Keratinocyte (primary cell): ENCODE measurements around the gene STK32C.

ENCODE experiments used
- EZH2 ChIP-seq: IDR thresholded peaks from one replicate; pipeline ENCODE4 v1.6.1; 2012; ENCODE audit warnings: inconsistent platforms, mild to moderate bottlenecking, low read length, moderate library complexity
- TF ChIP-seq, protein P1 (sequence below), 3 experiments: IDR thresholded peaks in 1 of 3; conservative IDR thresholded peaks in 1 of 3; optimal IDR thresholded peaks in 1 of 3; 2 replicates in 2 of 3; 3 replicates in 1 of 3; pipeline versions ENCODE3 to v1.5.1; 2011; ENCODE audit warnings: low read length in 3 of 3, mild to moderate bottlenecking in 3 of 3, moderate library complexity in 2 of 3, control low read depth in 1 of 3, inconsistent platforms in 1 of 3; ENCODE audit not compliant: insufficient read depth in 2 of 3; ENCODE audit errors: extremely low read depth in 1 of 3

- TF ChIP-seq, protein P1, sequence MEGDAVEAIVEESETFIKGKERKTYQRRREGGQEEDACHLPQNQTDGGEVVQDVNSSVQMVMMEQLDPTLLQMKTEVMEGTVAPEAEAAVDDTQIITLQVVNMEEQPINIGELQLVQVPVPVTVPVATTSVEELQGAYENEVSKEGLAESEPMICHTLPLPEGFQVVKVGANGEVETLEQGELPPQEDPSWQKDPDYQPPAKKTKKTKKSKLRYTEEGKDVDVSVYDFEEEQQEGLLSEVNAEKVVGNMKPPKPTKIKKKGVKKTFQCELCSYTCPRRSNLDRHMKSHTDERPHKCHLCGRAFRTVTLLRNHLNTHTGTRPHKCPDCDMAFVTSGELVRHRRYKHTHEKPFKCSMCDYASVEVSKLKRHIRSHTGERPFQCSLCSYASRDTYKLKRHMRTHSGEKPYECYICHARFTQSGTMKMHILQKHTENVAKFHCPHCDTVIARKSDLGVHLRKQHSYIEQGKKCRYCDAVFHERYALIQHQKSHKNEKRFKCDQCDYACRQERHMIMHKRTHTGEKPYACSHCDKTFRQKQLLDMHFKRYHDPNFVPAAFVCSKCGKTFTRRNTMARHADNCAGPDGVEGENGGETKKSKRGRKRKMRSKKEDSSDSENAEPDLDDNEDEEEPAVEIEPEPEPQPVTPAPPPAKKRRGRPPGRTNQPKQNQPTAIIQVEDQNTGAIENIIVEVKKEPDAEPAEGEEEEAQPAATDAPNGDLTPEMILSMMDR (optimal IDR thresholded peaks at IDR 0.05 in 1 of 3, IDR thresholded peaks at IDR 0.05 in 1 of 3, conservative IDR thresholded peaks at IDR 0.05 in 1 of 3; ENCODE audit: extremely low read depth in 1 of 3, insufficient read depth in 2 of 3, low read length in 3 of 3): no peak
- no peak for TF ChIP-seq EZH2
These were observed 61.5 kb downstream of the STK32C start for GRCh38 chr10:132246296-132246695.
